Measurements from ENCODE around the gene STK33.

STK33 gene

DNA sequence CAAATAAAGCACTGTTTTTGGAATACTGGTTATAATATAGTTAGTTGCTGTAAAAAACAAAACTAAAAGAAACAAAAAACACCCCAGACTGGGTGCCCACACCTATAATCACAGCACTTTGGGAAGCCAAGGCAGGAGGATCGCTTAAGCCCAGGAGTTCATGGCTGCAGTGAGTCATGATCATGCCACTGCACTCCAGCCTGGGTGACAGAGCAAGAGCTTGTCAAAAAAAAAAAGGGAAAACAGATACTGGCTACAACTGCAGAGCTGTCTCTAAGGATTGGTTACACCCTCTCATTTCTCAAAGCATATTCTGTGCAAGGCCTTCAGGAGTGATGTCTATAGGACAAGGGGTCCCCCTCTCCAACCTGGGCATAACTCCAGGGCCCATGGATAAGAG lies 14.6 kb upstream of the STK33 start:
- DNase-seq (ENCODE audit: insufficient read length, low spot score) (no peak), FAIRE-seq (no peak)
- TF ChIP-seq TAF1 (IDR thresholded peaks at IDR 0.05; ENCODE audit: low read depth, low read length): no peak
- TF ChIP-seq POLR2A (IDR thresholded peaks at IDR 0.05; ENCODE audit: low read depth, low read length): no peak
- no peak for TF ChIP-seq POU2F2 (IDR thresholded peaks at IDR 0.05; ENCODE audit: low read depth, low read length)
- no peak for TF ChIP-seq SPI1 (IDR thresholded peaks at IDR 0.05; ENCODE audit: low read depth, low read length)
- TF ChIP-seq POLR2AphosphoS5 (IDR thresholded peaks at IDR 0.05; ENCODE audit: low read depth, low read length): no peak
- no peak for TF ChIP-seq PAX5 (IDR thresholded peaks at IDR 0.05; ENCODE audit: insufficient read depth, low read length, severe bottlenecking)

DNA sequence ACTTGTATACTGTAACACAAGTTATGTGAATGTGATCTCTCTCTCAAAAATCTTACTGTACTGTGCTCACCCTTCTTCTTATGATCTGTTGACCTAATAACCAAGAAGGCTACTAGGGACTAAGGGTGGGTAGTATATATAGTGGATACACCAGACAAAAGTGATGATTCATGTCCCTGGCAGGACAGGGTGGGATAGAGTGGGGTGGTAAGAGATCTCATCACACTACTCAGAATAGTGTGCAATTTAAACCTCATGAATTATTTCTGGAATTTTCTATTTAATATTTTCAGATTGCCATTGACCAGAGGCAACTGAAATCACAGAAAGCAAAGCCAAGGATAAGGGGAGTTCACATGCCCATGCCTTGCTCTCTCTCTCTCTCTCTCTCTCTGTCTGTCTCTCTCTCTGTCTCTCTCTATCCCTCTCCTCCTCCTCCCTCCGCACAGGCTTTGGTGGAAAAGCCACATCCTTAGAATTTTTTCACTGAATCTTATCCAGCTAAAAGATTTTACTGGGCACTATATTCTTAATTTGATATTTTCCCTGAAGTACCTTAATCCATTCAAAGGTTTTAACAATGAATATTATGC lies 12.0 kb upstream of the STK33 start:
- TF ChIP-seq SPI1 (IDR thresholded peaks at IDR 0.05; ENCODE audit: low read depth, low read length): no peak
- TF ChIP-seq PAX5 (IDR thresholded peaks at IDR 0.05; ENCODE audit: insufficient read depth, low read length, severe bottlenecking): no peak
- DNase-seq (ENCODE audit: insufficient read length, low spot score) (no peak), FAIRE-seq (no peak)

DNA sequence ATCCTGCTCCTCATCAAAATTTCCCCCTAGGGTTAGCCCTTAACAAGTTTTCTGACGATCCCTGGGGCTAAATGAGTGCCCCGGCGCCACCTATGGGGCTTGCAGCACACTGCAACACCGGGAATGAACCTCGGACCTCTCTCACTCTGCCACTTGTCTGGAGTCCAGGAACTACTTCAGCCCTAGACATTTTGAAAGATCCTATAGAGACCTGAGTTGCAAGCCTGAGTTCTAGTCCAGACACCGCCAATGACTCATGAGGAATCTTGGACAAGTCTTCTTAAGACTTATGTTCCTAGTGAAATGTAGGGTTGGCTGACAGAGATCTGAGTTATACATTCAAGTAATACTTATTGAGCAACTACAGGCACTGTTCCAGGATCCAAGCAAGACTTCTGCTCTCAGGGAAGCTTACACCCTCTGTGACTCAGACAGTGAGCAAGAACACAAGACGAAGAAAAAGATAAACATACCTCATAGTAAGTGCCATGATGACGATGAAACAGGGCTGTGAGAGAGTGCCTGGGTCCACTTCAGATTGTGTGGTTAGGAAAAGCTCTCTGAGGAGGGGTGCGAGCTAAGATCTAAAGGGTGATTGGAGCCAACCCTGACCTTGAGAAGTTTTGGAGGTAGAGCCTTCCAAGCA lies 10.2 kb upstream of the STK33 start:
- FAIRE-seq (peak; percentile 69), DNase-seq (ENCODE audit: insufficient read length, low spot score) (peak; percentile 29)
- TF ChIP-seq SPI1 (IDR thresholded peaks at IDR 0.05; ENCODE audit: low read depth, low read length): no peak
- TF ChIP-seq POU2F2 (IDR thresholded peaks at IDR 0.05; ENCODE audit: low read depth, low read length): 0 out of 2 replicates have a peak, but pooled peaks have one; percentile 38

DNA sequence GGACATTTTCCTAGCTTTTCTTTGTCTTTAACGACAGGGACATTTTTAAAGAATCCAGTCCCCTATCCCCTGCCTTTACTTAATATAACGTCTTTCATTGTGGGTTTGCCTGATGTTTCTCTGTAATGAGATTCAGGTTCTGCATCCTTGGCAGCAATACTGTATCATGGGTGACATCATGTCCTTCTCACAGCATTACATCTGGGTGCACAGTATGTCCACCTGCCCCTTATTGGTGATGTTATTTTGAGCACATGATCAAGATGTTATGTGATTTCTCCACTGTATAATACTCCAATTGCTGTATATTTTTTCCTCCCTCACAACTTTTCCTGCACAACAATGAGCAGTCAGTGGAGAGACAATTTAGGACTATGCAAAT lies 9.7 kb upstream of the STK33 start:
- peak; percentile 16 for FAIRE-seq
- DNase-seq (ENCODE audit: insufficient read length, low spot score): no peak
- TF ChIP-seq POLR2AphosphoS5 (IDR thresholded peaks at IDR 0.05; ENCODE audit: low read depth, low read length): no peak
- TF ChIP-seq SPI1 (IDR thresholded peaks at IDR 0.05; ENCODE audit: low read depth, low read length): no peak
- no peak for TF ChIP-seq POU2F2 (IDR thresholded peaks at IDR 0.05; ENCODE audit: low read depth, low read length)
- TF ChIP-seq TAF1 (IDR thresholded peaks at IDR 0.05; ENCODE audit: low read depth, low read length): no peak
- no peak for TF ChIP-seq POLR2A (IDR thresholded peaks at IDR 0.05; ENCODE audit: low read depth, low read length)
- no peak for TF ChIP-seq PAX5 (IDR thresholded peaks at IDR 0.05; ENCODE audit: insufficient read depth, low read length, severe bottlenecking)

DNA sequence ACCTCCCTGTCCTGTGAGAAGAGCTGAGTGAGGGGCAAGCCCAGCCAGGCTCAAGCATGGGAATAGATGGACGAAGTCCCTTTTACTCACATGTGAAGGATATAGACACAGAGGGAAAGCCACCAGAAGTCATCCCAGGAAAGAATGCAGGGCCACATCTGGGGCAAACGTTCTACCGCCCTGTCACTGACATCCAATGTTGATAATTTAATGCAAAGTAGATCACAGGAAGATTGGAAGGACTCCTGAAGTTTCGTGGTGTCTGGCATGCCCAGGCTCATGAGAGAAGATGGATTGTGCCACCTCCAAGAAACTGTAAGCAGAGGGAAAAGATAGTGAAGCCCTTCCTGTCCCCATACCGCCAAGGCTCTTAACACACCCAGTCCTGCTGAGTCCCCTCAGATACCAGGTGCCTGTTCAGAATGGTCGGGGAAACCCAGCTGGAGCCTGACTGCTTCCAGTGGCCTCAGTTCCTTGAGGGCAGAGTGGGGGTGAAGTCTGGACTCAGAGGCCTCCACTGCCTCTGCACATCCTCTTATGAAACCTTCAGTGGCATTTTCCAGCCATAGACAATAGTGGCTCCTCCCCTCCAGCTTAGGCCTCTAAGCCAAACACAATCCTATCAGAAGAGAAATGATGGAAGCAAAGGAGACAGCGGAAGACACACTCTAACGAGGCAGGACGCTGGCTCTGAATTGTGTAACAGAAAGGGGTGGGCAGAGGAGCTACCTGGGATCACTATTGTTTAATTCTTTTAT lies 7.5 kb upstream of the STK33 start:
- no peak for TF ChIP-seq POLR2A (IDR thresholded peaks at IDR 0.05; ENCODE audit: low read depth, low read length)
- FAIRE-seq (no peak), DNase-seq (ENCODE audit: insufficient read length, low spot score) (no peak)

DNA sequence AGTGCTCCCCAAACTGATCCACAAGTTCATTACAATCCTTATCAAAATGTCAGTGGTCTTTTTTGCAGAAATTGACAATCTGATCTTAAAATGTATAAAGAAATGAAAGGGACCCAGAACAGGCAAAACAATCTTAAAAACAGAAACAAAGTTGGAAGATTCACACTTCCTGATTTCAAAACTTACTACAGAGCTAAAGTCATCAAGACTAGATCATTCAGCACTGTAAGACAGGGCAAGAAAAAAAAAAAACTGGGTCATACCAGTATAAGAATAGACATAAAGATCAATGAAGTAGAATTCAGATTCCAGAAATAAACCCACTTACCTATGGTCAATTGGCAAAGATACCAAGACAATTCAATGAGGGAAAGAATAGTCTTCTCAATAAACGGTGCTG lies 4.5 kb upstream of the STK33 start:
- no peak for TF ChIP-seq POU2F2 (IDR thresholded peaks at IDR 0.05; ENCODE audit: low read depth, low read length)
- no peak for TF ChIP-seq POLR2AphosphoS5 (IDR thresholded peaks at IDR 0.05; ENCODE audit: low read depth, low read length)
- TF ChIP-seq PAX5 (IDR thresholded peaks at IDR 0.05; ENCODE audit: insufficient read depth, low read length, severe bottlenecking): no peak
- no peak for TF ChIP-seq POLR2A (IDR thresholded peaks at IDR 0.05; ENCODE audit: low read depth, low read length)
- TF ChIP-seq TAF1 (IDR thresholded peaks at IDR 0.05; ENCODE audit: low read depth, low read length): no peak
- no peak for TF ChIP-seq SPI1 (IDR thresholded peaks at IDR 0.05; ENCODE audit: low read depth, low read length)
- FAIRE-seq (no peak), DNase-seq (ENCODE audit: insufficient read length, low spot score) (no peak)

DNA sequence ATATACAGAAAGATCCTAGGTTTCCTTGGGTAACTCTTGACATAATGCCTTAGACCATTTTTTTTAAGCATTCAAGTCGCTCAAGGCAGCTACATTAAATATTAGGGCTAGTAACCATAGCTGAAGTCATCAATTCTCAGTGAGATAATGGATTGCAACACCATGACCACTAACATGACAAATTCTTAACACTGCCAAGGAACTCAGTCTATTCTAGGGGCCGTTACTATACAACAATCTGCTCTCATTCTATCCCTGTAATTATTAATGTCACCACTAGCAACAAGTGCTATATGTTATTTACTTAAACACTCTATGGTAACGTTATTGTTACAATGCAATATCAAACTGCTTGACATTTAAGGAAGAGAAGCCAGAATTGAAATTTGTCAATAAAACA lies 3.2 kb upstream of the STK33 start:
- FAIRE-seq: no peak
- no peak for DNase-seq (ENCODE audit: insufficient read length, low spot score)
- TF ChIP-seq POU2F2 (IDR thresholded peaks at IDR 0.05; ENCODE audit: low read depth, low read length): no peak

DNA sequence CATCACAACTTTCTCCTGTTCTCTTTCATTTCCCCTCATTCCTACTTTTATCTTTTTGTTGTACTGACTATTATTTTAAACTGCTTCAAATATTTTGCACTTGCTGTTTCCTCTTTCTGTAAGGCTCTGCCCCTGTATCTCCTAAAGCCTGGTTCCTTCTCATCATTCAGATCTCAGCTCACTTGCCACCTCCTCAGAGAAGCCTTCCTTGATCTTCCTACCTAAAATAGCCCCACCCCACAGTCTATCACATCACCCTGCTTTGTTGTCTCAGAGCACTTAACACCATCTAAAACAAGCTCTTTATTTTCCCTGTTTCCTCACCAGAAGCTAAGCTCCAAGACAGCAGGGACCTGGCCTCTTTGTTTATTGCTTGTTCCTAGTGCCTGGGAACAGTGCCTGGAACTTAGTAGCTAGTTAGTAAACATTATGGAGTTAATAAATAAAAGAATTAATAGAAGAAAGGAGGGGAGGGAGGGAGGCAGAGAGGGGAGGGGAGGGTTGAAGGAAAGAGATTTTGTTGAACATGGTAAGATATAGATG lies 2.5 kb upstream of the STK33 start:
- DNase-seq (ENCODE audit: insufficient read length, low spot score): no peak
- TF ChIP-seq POLR2AphosphoS5 (IDR thresholded peaks at IDR 0.05; ENCODE audit: low read depth, low read length): no peak
- TF ChIP-seq POU2F2 (IDR thresholded peaks at IDR 0.05; ENCODE audit: low read depth, low read length): no peak
- TF ChIP-seq POLR2A (IDR thresholded peaks at IDR 0.05; ENCODE audit: low read depth, low read length): no peak
- no peak for TF ChIP-seq SPI1 (IDR thresholded peaks at IDR 0.05; ENCODE audit: low read depth, low read length)
- no peak for TF ChIP-seq TAF1 (IDR thresholded peaks at IDR 0.05; ENCODE audit: low read depth, low read length)
- TF ChIP-seq PAX5 (IDR thresholded peaks at IDR 0.05; ENCODE audit: insufficient read depth, low read length, severe bottlenecking): no peak
- FAIRE-seq: no peak

DNA sequence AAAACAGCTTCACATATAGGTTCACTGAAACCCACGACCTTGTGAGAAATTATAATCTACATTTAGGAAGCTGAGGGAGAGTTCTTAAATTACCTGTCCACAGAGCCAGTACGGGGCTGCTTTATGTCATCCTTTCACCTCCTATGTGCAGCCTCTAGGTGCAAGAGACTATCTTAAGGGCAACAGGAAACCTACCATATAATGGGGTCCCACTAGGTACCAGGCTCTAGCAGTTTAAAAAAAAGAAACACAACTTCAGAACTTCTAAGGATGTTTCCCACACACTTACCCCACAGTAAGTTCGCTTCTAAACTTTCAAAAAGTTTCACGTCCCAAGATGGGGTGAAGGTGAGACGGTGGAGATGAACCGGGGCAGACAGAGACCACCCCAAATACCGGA lies 573 bp downstream of the STK33 start:
- no peak for DNase-seq (ENCODE audit: insufficient read length, low spot score)
- peak; percentile 60 for FAIRE-seq
- no peak for TF ChIP-seq TAF1 (IDR thresholded peaks at IDR 0.05; ENCODE audit: low read depth, low read length)
- TF ChIP-seq POLR2A (IDR thresholded peaks at IDR 0.05; ENCODE audit: low read depth, low read length): no peak
- no peak for TF ChIP-seq SPI1 (IDR thresholded peaks at IDR 0.05; ENCODE audit: low read depth, low read length)
- TF ChIP-seq POU2F2 (IDR thresholded peaks at IDR 0.05; ENCODE audit: low read depth, low read length): no peak
- no peak for TF ChIP-seq PAX5 (IDR thresholded peaks at IDR 0.05; ENCODE audit: insufficient read depth, low read length, severe bottlenecking)

DNA sequence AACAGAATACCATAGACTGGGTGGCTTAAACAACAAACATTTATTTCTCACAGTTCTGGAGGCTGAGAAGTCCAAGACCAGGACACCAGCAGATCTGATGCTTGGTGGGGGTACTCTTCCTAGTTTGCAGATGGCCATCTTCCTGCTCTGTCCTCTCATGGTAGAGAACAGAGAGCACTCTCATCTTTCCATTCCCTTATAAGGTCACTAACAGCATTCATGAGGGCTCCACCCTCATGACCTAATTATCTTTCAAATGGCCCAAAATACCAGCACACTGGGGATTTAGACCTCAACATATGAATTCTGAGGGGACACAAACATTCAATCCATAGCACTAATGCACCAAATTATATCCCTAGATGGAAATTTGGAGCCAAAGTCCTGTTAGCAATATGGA lies 6.1 kb downstream of the STK33 start:
- DNase-seq (ENCODE audit: insufficient read length, low spot score) (no peak), FAIRE-seq (no peak)
- TF ChIP-seq POLR2A (IDR thresholded peaks at IDR 0.05; ENCODE audit: low read depth, low read length) (no peak), POU2F2 (IDR thresholded peaks at IDR 0.05; ENCODE audit: low read depth, low read length) (no peak), TAF1 (IDR thresholded peaks at IDR 0.05; ENCODE audit: low read depth, low read length) (no peak), PAX5 (IDR thresholded peaks at IDR 0.05; ENCODE audit: insufficient read depth, low read length, severe bottlenecking) (no peak), POLR2AphosphoS5 (IDR thresholded peaks at IDR 0.05; ENCODE audit: low read depth, low read length) (no peak), SPI1 (IDR thresholded peaks at IDR 0.05; ENCODE audit: low read depth, low read length) (no peak)

Data from GM12891 (cell line).